ENCODE data around the gene AKR1C3.

DNA sequence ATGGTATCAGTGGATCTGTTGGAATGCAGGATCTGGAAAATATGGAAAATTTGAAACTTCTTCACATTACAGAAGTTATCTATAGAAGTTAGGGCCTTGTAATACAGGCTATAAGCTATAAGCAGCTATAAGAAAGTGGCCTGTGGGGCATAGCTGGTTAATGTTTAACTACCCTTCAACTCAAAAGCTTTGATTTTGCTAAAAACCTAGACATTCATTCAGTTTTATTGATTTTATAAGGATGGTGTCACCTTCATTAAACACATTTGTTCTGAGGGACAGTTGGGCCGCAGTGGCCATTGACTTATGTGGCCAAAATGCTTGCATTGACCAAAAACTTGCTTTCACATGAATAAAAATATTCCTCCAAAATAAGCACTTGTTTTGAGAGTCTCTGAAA is 13.1 kb upstream of the AKR1C3 start:
- TF ChIP-seq CTCF (IDR thresholded peaks at IDR 0.05) (no peak), EP300 (IDR thresholded peaks at IDR 0.05) (no peak), POLR2A (IDR thresholded peaks at IDR 0.05) (no peak)

Data from stomach (tissue), 4 donors.